ENCODE data around the gene ZNF492.

DNA sequence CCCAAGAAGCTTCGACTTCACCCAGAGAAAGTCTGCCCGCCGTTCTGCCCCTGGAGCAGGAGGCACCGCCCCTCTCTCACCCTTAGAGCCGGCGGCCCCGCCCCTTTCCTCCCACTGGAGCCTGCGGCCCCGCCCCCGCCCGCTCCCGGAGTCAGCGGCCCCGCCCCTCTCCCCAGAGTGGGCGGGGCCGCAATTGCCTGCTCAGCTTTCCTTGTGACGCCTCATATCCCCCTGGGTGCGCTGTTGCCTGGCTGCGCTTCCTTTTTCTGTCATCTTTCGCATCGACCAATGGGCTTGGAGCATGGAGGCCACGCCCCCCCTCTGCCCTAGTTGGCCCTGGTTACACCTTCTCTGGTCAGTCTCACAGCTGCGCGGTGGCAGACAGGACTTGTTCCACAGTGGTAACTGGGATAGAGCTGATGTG is 38.2 kb upstream of the ZNF492 start:
- TF ChIP-seq, protein P1, sequence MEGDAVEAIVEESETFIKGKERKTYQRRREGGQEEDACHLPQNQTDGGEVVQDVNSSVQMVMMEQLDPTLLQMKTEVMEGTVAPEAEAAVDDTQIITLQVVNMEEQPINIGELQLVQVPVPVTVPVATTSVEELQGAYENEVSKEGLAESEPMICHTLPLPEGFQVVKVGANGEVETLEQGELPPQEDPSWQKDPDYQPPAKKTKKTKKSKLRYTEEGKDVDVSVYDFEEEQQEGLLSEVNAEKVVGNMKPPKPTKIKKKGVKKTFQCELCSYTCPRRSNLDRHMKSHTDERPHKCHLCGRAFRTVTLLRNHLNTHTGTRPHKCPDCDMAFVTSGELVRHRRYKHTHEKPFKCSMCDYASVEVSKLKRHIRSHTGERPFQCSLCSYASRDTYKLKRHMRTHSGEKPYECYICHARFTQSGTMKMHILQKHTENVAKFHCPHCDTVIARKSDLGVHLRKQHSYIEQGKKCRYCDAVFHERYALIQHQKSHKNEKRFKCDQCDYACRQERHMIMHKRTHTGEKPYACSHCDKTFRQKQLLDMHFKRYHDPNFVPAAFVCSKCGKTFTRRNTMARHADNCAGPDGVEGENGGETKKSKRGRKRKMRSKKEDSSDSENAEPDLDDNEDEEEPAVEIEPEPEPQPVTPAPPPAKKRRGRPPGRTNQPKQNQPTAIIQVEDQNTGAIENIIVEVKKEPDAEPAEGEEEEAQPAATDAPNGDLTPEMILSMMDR (IDR thresholded peaks at IDR 0.05) = no peak
- TF ChIP-seq POLR2A (IDR thresholded peaks at IDR 0.05) = peak in 1 of 2 donors; percentile 23
